Loucy (cell line): Measurements from ENCODE around the gene SLC29A3.
"Not testable (repeated sequence)": the region's sequence is repeated elsewhere in the genome, so short reads cannot be mapped to it uniquely, and the experiment has no call there.

Source experiments
- CTCF ChIP-seq: fragments of 200-600 bp; sonication (generic); conservative IDR thresholded peaks from 2 replicates; pipeline ENCODE4 v1.5.1; 2014; ENCODE audit warnings: mild to moderate bottlenecking, antibody characterized with exemption, low read length
- EZH2phosphoT487 ChIP-seq: fragments of 200-600 bp; IDR thresholded peaks from 2 replicates; pipeline ENCODE4 v1.6.1; 2018; ENCODE audit warnings: antibody characterized with exemption, mild to moderate bottlenecking, moderate library complexity, borderline replicate concordance

GRCh38 chr10:71296811-71297210, 22.2 kb upstream of the SLC29A3 start:
- not testable (repeated sequence) for TF ChIP-seq CTCF, EZH2phosphoT487
